Skeletal muscle tissue (tissue), 5 donors: ENCODE measurements around the gene TACO1. TPM values are rescaled to one million over a fixed set of nuclear protein-coding genes. Genes with fewer than 3 reads are reported as not detected.

Source experiments
- H3K27ac ChIP-seq: one replicate; pipeline ENCODE4 v1.7.0; 2013; ENCODE audit warnings: mild to moderate bottlenecking, low read depth, low read length, inconsistent platforms
- H3K27me3 ChIP-seq, 3 donors: one replicate each; pipeline ENCODE4 v1.7.0; 2013; ENCODE audit warnings: low read length in 3 of 3; ENCODE audit not compliant: control insufficient read depth in 3 of 3, insufficient read depth in 3 of 3
- H3K36me3 ChIP-seq, 3 donors: one replicate each; pipeline ENCODE4 v1.7.0; 2013; ENCODE audit warnings: low read length in 3 of 3; ENCODE audit not compliant: control insufficient read depth in 3 of 3, insufficient read depth in 3 of 3
- H3K4me1 ChIP-seq, 3 donors: one replicate each; pipeline ENCODE4 v1.7.0; 2013; ENCODE audit warnings: low read length in 3 of 3, mild to moderate bottlenecking in 3 of 3; ENCODE audit not compliant: control insufficient read depth in 3 of 3, insufficient read depth in 3 of 3
- H3K4me3 ChIP-seq, 3 donors: one replicate each; pipeline ENCODE4 v1.7.0; 2013; ENCODE audit warnings: low read length in 3 of 3
- H3K9ac ChIP-seq, 3 donors: one replicate each; pipeline ENCODE4 v1.7.0; 2013; ENCODE audit warnings: low read length in 3 of 3, mild to moderate bottlenecking in 3 of 3, moderate library complexity in 2 of 3, low read depth in 1 of 3
- H3K9me3 ChIP-seq, 3 donors: one replicate each; pipeline ENCODE4 v1.7.0; 2013; ENCODE audit warnings: low read length in 3 of 3; ENCODE audit not compliant: control insufficient read depth in 3 of 3
- small RNA-seq: library from RNA; depleted of rRNA; stranded (forward); fragments of <200 nt; gene quantifications from one replicate; pipeline ENCODE3, GENCODE V24; 2014
- total RNA-seq: library from RNA; depleted of rRNA; stranded (reverse); fragments of >200 nt; gene quantifications from one replicate; pipeline ENCODE4 v1.2.3, GENCODE V29; 2014
- donor health status: Osteomylitis.

TACO1 gene
- total RNA-seq, 1 donor from 2014 or later: 14.6 TPM

GRCh38 chr17:63647065-63647725 is 46.5 kb downstream of the TACO1 start:
- Histone ChIP-seq H3K27ac (peak overlapping the region; percentile 13), H3K27me3 (no peaks in the 10 kb centered on the region), H3K4me3 (no peak overlapping the region), H3K9me3 (no peaks in the 10 kb centered on the region), H3K36me3 (peaks cover 4 to 16% (median 9%) of the 10 kb centered on the region in 3 donors), H3K9ac (peak overlapping the region in 1 of 3 donors; percentile 9), H3K4me1 (peaks cover 19 to 30% (median 23%) of the 10 kb centered on the region in 3 donors)

GRCh38 chr17:63647936-63648335 is 47.2 kb downstream of the TACO1 start:
- Histone ChIP-seq H3K36me3 (peaks cover 8 to 18% (median 16%) of the 10 kb centered on the region in 3 donors), H3K4me3 (no peak overlapping the region), H3K27ac (no peak overlapping the region), H3K27me3 (no peaks in the 10 kb centered on the region), H3K9me3 (no peaks in the 10 kb centered on the region), H3K9ac (no peak overlapping the region), H3K4me1 (peaks cover 19 to 30% (median 26%) of the 10 kb centered on the region in 3 donors)

- Histone ChIP-seq H3K4me3 (no peak overlapping the region), H3K27me3 (no peaks in the 10 kb centered on the region), H3K36me3 (peaks cover 9 to 23% (median 19%) of the 10 kb centered on the region in 3 donors), H3K4me1 (peaks cover 21 to 29% (median 28%) of the 10 kb centered on the region in 3 donors), H3K27ac (no peak overlapping the region), H3K9ac (no peak overlapping the region), H3K9me3 (no peaks in the 10 kb centered on the region)
Observed at GRCh38 chr17:63649813-63650212, 49.1 kb downstream of the TACO1 start.

GRCh38 chr17:63652106-63652505 is 51.4 kb downstream of the TACO1 start:
- H3K4me3 ChIP-seq: no peak overlapping the region
- H3K27me3 ChIP-seq: no peaks in the 10 kb centered on the region
- peaks cover 9 to 17% (median 16%) of the 10 kb centered on the region in 3 donors for H3K36me3 ChIP-seq
- no peak overlapping the region for H3K27ac ChIP-seq
- H3K9me3 ChIP-seq: no peaks in the 10 kb centered on the region
- H3K4me1 ChIP-seq: peaks cover 3 to 9% (median 8%) of the 10 kb centered on the region in 3 donors
- no peak overlapping the region for H3K9ac ChIP-seq

- Histone ChIP-seq H3K4me3 (no peak overlapping the region), H3K4me1 (peaks cover 0 to 5% (median 2%) of the 10 kb centered on the region in 3 donors), H3K9ac (no peak overlapping the region), H3K9me3 (no peaks in the 10 kb centered on the region), H3K27me3 (no peaks in the 10 kb centered on the region), H3K36me3 (peaks cover 8 to 22% (median 20%) of the 10 kb centered on the region in 3 donors), H3K27ac (no peak overlapping the region)
Observed at GRCh38 chr17:63653050-63653449, 52.4 kb downstream of the TACO1 start.

GRCh38 chr17:63657786-63658185 is 57.1 kb downstream of the TACO1 start:
- H3K4me3 ChIP-seq: no peak overlapping the region
- H3K27ac ChIP-seq: no peak overlapping the region
- H3K36me3 ChIP-seq: peaks cover 17 to 28% (median 27%) of the 10 kb centered on the region in 3 donors
- no peaks in the 10 kb centered on the region for H3K27me3 ChIP-seq
- H3K4me1 ChIP-seq: peaks cover 0 to 3% (median 2%) of the 10 kb centered on the region in 3 donors
- no peaks in the 10 kb centered on the region for H3K9me3 ChIP-seq
- no peak overlapping the region for H3K9ac ChIP-seq

Small RNA genes within 50 kb of the gene (small RNA-seq; reads per million reads assigned to genes)
- gene RNU6-288P: not detected

Other genes with a start within 250 kb of the TACO1 start
- 4.2 TPM for gene CYB561, start 154.6 kb upstream of the TACO1 start, total RNA-seq
- gene ACE, start 123.8 kb upstream of the TACO1 start, total RNA-seq: 7.8 TPM
- gene KCNH6, start 77.5 kb upstream of the TACO1 start, total RNA-seq: not detected
- gene DCAF7, start 50.4 kb upstream of the TACO1 start, total RNA-seq: 13.6 TPM
- 25.1 TPM for gene MAP3K3, start 21.5 kb downstream of the TACO1 start, total RNA-seq
- gene LIMD2, start 99.2 kb downstream of the TACO1 start, total RNA-seq: 3.7 TPM
- gene STRADA, start 140.9 kb downstream of the TACO1 start, total RNA-seq: 13.6 TPM
- gene CCDC47, start 172.7 kb downstream of the TACO1 start, total RNA-seq: 43.8 TPM
- 69.9 TPM for gene DDX42, start 173.3 kb downstream of the TACO1 start, total RNA-seq
- gene PSMC5, start 226.5 kb downstream of the TACO1 start, total RNA-seq: 41.2 TPM
- 62.6 TPM for gene FTSJ3, start 226.8 kb downstream of the TACO1 start, total RNA-seq
- 44.4 TPM for gene SMARCD2, start 241.8 kb downstream of the TACO1 start, total RNA-seq